ENCODE measurements around the gene SDR42E1. TPM values are rescaled to one million over a fixed set of nuclear protein-coding genes. Genes with fewer than 3 reads are reported as not detected.

The SDR42E1 gene
- total RNA-seq, 1 experiment from 2014 or later: 17.4 TPM

DNA sequence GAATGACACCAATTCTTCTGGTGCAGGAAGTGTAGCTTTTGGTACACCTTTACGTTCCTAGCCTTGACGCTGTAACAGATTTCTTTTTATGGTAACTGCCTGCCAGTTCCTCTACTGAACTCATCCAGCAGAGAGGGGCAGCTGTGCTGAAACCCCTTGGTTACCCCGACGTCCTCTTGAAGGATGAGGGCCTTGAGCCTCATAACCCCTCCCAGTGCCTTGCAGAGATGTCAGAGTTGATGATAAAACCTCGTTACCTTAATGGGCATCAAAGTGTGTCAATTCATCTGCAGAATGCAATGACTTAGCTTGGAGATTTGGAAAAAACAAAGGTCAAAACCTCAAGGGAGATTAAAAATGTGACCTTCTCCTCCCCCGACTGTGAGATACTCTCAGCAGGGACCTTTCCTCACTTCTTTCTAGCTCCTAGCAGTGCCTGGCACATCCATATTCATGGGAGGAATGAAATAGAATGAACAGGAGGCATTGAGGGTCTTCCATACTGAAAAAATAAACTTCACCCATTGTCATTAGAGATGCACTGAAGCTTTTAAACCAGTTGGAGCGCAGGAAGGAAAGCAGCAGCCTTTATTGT lies 69.2 kb downstream of the SDR42E1 start:
- DNase-seq (ENCODE audit: low read depth, low spot score) (no peak), ATAC-seq (no peak)
- Histone ChIP-seq H3K36me3 (ENCODE audit: control insufficient read depth in 1 of 2, insufficient read depth in 2 of 2, low read length in 2 of 2) (no peaks in the 10 kb centered on the region), H3K27me3 (ENCODE audit: insufficient read depth, low read length) (no peaks in the 10 kb centered on the region), H3K4me2 (ENCODE audit: low read length) (no peak overlapping the region), H3K4me1 (ENCODE audit: control insufficient read depth in 1 of 2, insufficient read depth in 2 of 2, low read length in 2 of 2) (peaks cover 8 to 11% of the 10 kb centered on the region in 2 experiments; a peak in 3 of 4 replicates), H3K9me2 (ENCODE audit: insufficient read depth) (no peaks in the 10 kb centered on the region), H3K4me3 (replicated peaks in 1 of 2; ENCODE audit: low read depth in 1 of 2, low read length in 2 of 2) (no peak overlapping the region), H3K79me2 (ENCODE audit: insufficient read depth, low read length) (no peaks in the 10 kb centered on the region), H3K9me3 (ENCODE audit: control insufficient read depth in 1 of 2, insufficient read depth in 1 of 2, low read depth in 1 of 2, low read length in 2 of 2) (no peaks in the 10 kb centered on the region), H3K9ac (ENCODE audit: low read length) (no peak overlapping the region), H4K20me1 (ENCODE audit: insufficient read depth) (no peaks in the 10 kb centered on the region), H2AFZ (ENCODE audit: low read depth, low read length, poor library complexity, severe bottlenecking) (no peak overlapping the region), H3K27ac (ENCODE audit: low read depth, low read length) (no peak overlapping the region)
- BruUV-seq (replicated peaks): no TSS peak
- POLR2A ChIA-PET: no interaction called here
- CTCF ChIA-PET: interaction anchor here (3.0 to 6.7 kb wide), 3 partner anchors 55 to 288 kb away, joined by 16 to 35 read pairs (median 35); no protein-coding TSS in a partner anchor
- RAD21 ChIA-PET (ENCODE audit: low non-redundant PET in 1 of 2, low total read pairs in 2 of 2, uncharacterized antibody in 2 of 2, unreplicated experiment in 2 of 2): no interaction called here
- intact Hi-C loops (cut with micrococcal nuclease): no loop called here
- TF ChIP-seq MAX (IDR thresholded peaks at IDR 0.05) (no peak), SRF (IDR thresholded peaks at IDR 0.05; ENCODE audit: low read depth) (no peak), TCF7L2 (IDR thresholded peaks at IDR 0.05; ENCODE audit: borderline replicate concordance, extremely low read depth, insufficient read depth, insufficient read length) (no peak), ATF3 (IDR thresholded peaks at IDR 0.05) (no peak), ZFX (IDR thresholded peaks at IDR 0.05) (no peak), JUND (IDR thresholded peaks at IDR 0.05) (no peak), ZNF274 (IDR thresholded peaks at IDR 0.05; ENCODE audit: low read depth, low read length) (no peak), ZBTB33 (IDR thresholded peaks at IDR 0.05; ENCODE audit: extremely low read depth, insufficient replicate concordance, low read length) (no peak), CBX3 (IDR thresholded peaks at IDR 0.05; ENCODE audit: low read depth) (no peak), SP1 (IDR thresholded peaks at IDR 0.05; ENCODE audit: low read depth) (no peak), POLR2AphosphoS5 (IDR thresholded peaks at IDR 0.05; ENCODE audit: low read depth, low read length) (no peak), FOSL1 (IDR thresholded peaks at IDR 0.05; ENCODE audit: low read depth) (no peak), EZH2phosphoT487 (IDR thresholded peaks at IDR 0.05; ENCODE audit: borderline replicate concordance) (no peak), POLR2A (IDR thresholded peaks at IDR 0.05; ENCODE audit: borderline replicate concordance, extremely low read depth, insufficient read depth, insufficient read length) (no peak), RAD21 (IDR thresholded peaks at IDR 0.05; ENCODE audit: low read depth) (no peak), EGR1 (IDR thresholded peaks at IDR 0.05; ENCODE audit: low read depth) (no peak), CTCF (IDR thresholded peaks at IDR 0.05 in 2 of 3, conservative IDR thresholded peaks at IDR 0.05 in 1 of 3; ENCODE audit: borderline replicate concordance in 1 of 3, insufficient read depth in 1 of 3, low read depth in 2 of 3, low read length in 2 of 3) (no peak)
